OCI-LY1 (cell line): Measurements from ENCODE around the gene HMG20A.

Source experiments
- H2AFZ ChIP-seq: fragments of 200-600 bp; sonication (generic), shearing (Covaris generic); 2 replicates; pipeline ENCODE4 v1.6.0; 2014; ENCODE audit warnings: antibody characterized with exemption, mild to moderate bottlenecking, low read length
- H3F3A ChIP-seq: fragments of 200-600 bp; sonication (generic), shearing (Covaris generic); 2 replicates; pipeline ENCODE4 v1.6.0; 2014; ENCODE audit warnings: mild to moderate bottlenecking, antibody characterized with exemption, low read length, moderate library complexity; ENCODE audit not compliant: insufficient read depth
- H3K27ac ChIP-seq: fragments of 200-600 bp; sonication (generic); 2 replicates; pipeline ENCODE4 v1.5.1; 2014; ENCODE audit warnings: low read length, mixed run types, mild to moderate bottlenecking, low read depth; ENCODE audit not compliant: poor library complexity, severe bottlenecking
- H3K27me3 ChIP-seq: fragments of 200-600 bp; sonication (generic); 2 replicates; pipeline ENCODE4 v1.6.0; 2014; ENCODE audit warnings: antibody characterized with exemption, mild to moderate bottlenecking, low read length, moderate library complexity; ENCODE audit not compliant: insufficient read depth
- H3K36me3 ChIP-seq: fragments of 200-600 bp; sonication (generic); 2 replicates; pipeline ENCODE4 v1.6.1; 2014; ENCODE audit warnings: mild to moderate bottlenecking, antibody characterized with exemption, low read length, moderate library complexity, mixed read lengths; ENCODE audit not compliant: insufficient read depth
- H3K4me1 ChIP-seq: fragments of 200-600 bp; sonication (generic); 2 replicates; pipeline ENCODE4 v1.5.1; 2014; ENCODE audit warnings: mild to moderate bottlenecking, low read length, moderate library complexity; ENCODE audit not compliant: insufficient read depth, severe bottlenecking
- H3K4me2 ChIP-seq: fragments of 200-600 bp; sonication (generic), shearing (Covaris generic); 2 replicates; pipeline ENCODE4 v1.6.1; 2014; ENCODE audit warnings: low read length
- H3K4me3 ChIP-seq: fragments of 200-600 bp; sonication (generic); 2 replicates; pipeline ENCODE4 v1.5.1; 2014; ENCODE audit warnings: low read length, low read depth, mild to moderate bottlenecking, mixed read lengths; ENCODE audit not compliant: poor library complexity, severe bottlenecking
- H3K79me2 ChIP-seq: fragments of 200-600 bp; shearing (Covaris generic); 2 replicates; pipeline ENCODE4 v1.6.1; 2016; ENCODE audit warnings: mixed run types, low read length, mixed read lengths; ENCODE audit not compliant: insufficient read depth
- H3K9ac ChIP-seq: fragments of 200-600 bp; sonication (generic), shearing (Covaris generic); 2 replicates; pipeline ENCODE4 v1.6.1; 2014; ENCODE audit warnings: mild to moderate bottlenecking, low read length, mixed read lengths
- H3K9me2 ChIP-seq: fragments of 200-600 bp; sonication (generic), shearing (Covaris generic); 2 replicates; pipeline ENCODE4 v1.6.1; 2014; ENCODE audit warnings: low read depth, mild to moderate bottlenecking, low read length, mixed read lengths
- H3K9me3 ChIP-seq: fragments of 200-600 bp; shearing (Covaris generic); 2 replicates; pipeline ENCODE4 v1.6.1; 2014; ENCODE audit warnings: low read length, mixed read lengths
- H4K20me1 ChIP-seq: fragments of 200-600 bp; sonication (generic), shearing (Covaris generic); 2 replicates; pipeline ENCODE4 v1.6.0; 2016; ENCODE audit warnings: mild to moderate bottlenecking, low read length; ENCODE audit not compliant: insufficient read depth
- CTCF ChIP-seq: fragments of 200-600 bp; sonication (generic), shearing (Covaris generic); IDR thresholded peaks from 2 replicates; pipeline ENCODE4 v1.5.1; 2017; ENCODE audit warnings: mild to moderate bottlenecking, antibody characterized with exemption, low read length, moderate library complexity, mixed read lengths
- EZH2 ChIP-seq: fragments of 200-600 bp; sonication (generic), shearing (Covaris generic); IDR thresholded peaks from 2 replicates; pipeline ENCODE4 v1.8.0; 2017; ENCODE audit warnings: borderline replicate concordance, mixed run types, mild to moderate bottlenecking, antibody characterized with exemption, low read length, moderate library complexity, mixed read lengths

HMG20A gene

GRCh38 chr15:77375133-77375532 is 45.6 kb upstream of the HMG20A start:
- no peak overlapping the region for H3K4me3 ChIP-seq
- no peaks in the 10 kb centered on the region for H3F3A ChIP-seq
- H4K20me1 ChIP-seq, result no peaks in the 10 kb centered on the region
- TF ChIP-seq EZH2 (no peak), CTCF (no peak)
- H3K27me3 ChIP-seq, result no peaks in the 10 kb centered on the region
- H3K9me3 ChIP-seq, result no peaks in the 10 kb centered on the region
- H3K9ac ChIP-seq, result no peak overlapping the region
- no peak overlapping the region for H2AFZ ChIP-seq
- H3K36me3 ChIP-seq, result no peaks in the 10 kb centered on the region
- no peak overlapping the region for H3K27ac ChIP-seq
- H3K4me1 ChIP-seq, result no peaks in the 10 kb centered on the region
- no peaks in the 10 kb centered on the region for H3K79me2 ChIP-seq
- H3K9me2 ChIP-seq, result no peaks in the 10 kb centered on the region
- H3K4me2 ChIP-seq, result no peak overlapping the region

GRCh38 chr15:77376770-77377169 is 43.9 kb upstream of the HMG20A start:
- Histone ChIP-seq H3K27ac (no peak overlapping the region), H3K4me1 (no peaks in the 10 kb centered on the region), H3K9ac (no peak overlapping the region), H3K79me2 (no peaks in the 10 kb centered on the region), H3K9me2 (no peaks in the 10 kb centered on the region), H2AFZ (no peak overlapping the region), H3K4me3 (no peak overlapping the region), H3K9me3 (no peaks in the 10 kb centered on the region), H3K36me3 (no peaks in the 10 kb centered on the region), H3K4me2 (no peak overlapping the region), H3F3A (no peaks in the 10 kb centered on the region), H3K27me3 (no peaks in the 10 kb centered on the region), H4K20me1 (no peaks in the 10 kb centered on the region)
- no peak for TF ChIP-seq EZH2
- TF ChIP-seq CTCF, result no peak

GRCh38 chr15:77380033-77380432 is 40.7 kb upstream of the HMG20A start:
- no peaks in the 10 kb centered on the region for H3K36me3 ChIP-seq
- H3K9ac ChIP-seq, result no peak overlapping the region
- H3K79me2 ChIP-seq, result no peaks in the 10 kb centered on the region
- no peak overlapping the region for H3K27ac ChIP-seq
- H3K9me3 ChIP-seq, result no peaks in the 10 kb centered on the region
- H3K4me1 ChIP-seq, result no peaks in the 10 kb centered on the region
- no peak for TF ChIP-seq CTCF
- no peak for TF ChIP-seq EZH2
- H3K27me3 ChIP-seq, result no peaks in the 10 kb centered on the region
- H3F3A ChIP-seq, result no peaks in the 10 kb centered on the region
- H4K20me1 ChIP-seq, result 0 out of 2 replicates have a peak, but pooled peaks cover 1% of the 10 kb centered on the region
- no peak overlapping the region for H3K4me2 ChIP-seq
- H3K9me2 ChIP-seq, result no peaks in the 10 kb centered on the region
- H3K4me3 ChIP-seq, result no peak overlapping the region
- no peak overlapping the region for H2AFZ ChIP-seq
